ENCODE results near the gene SACM1L.

Gene SACM1L

GRCh38 chr3:45792516-45793172, 103.4 kb downstream of the SACM1L start:
- no peak for DNase-seq

- no peak for DNase-seq
Observed at GRCh38 chr3:45793482-45794176, 104.4 kb downstream of the SACM1L start.

GRCh38 chr3:45794177-45794560, 105.0 kb downstream of the SACM1L start:
- DNase-seq: no peak

GRCh38 chr3:45794660-45795059, 105.5 kb downstream of the SACM1L start:
- DNase-seq: no peak
